Tibial artery (tissue), 4 donors: ENCODE data around the gene NPHP4.

Experiments used
- DNase-seq, 2 donors: peaks; one replicate each; pipeline ENCODE4 v3.0.0-alpha.2; 2019
- H3K27ac ChIP-seq, 2 donors: fragments of 200-600 bp; sonication (generic) in 1 of 2; 1 replicate in 1 of 2; 2 replicates in 1 of 2; pipeline ENCODE4 v1.5.1; 2018 to 2019; ENCODE audit warnings: mild to moderate bottlenecking in 1 of 2
- H3K27me3 ChIP-seq, 2 donors: fragments of 200-600 bp; sonication (generic) in 1 of 2; one replicate each; pipeline versions ENCODE4 v1.5.1 to v1.6.0; 2016 to 2019
- H3K36me3 ChIP-seq, 3 donors: fragments of 200-600 bp; sonication (generic) in 2 of 3; one replicate each; pipeline ENCODE4 v1.5.1; 2016 to 2019; ENCODE audit warnings: mild to moderate bottlenecking in 2 of 3
- H3K4me1 ChIP-seq, 4 donors: fragments of 200-600 bp; sonication (generic) in 2 of 4; 1 replicate in 3 of 4; 2 replicates in 1 of 4; pipeline ENCODE4 v1.5.1; 2016 to 2019
- H3K4me3 ChIP-seq, 2 donors: fragments of 200-600 bp; sonication (generic) in 1 of 2; 1 replicate in 1 of 2; 2 replicates in 1 of 2; pipeline ENCODE4 v1.5.1; 2018 to 2019; ENCODE audit warnings: mild to moderate bottlenecking in 2 of 2
- H3K9me3 ChIP-seq, 3 donors: fragments of 200-600 bp; sonication (generic) in 1 of 3; one replicate each; pipeline ENCODE4 v1.5.1; 2016 to 2019
- CTCF ChIP-seq, 2 experiments: fragments of 200-600 bp in 1 of 2; fragments of 450-650 bp in 1 of 2; IDR thresholded peaks; one replicate each; pipeline ENCODE4 v1.5.1; 2017 to 2019; ENCODE audit warnings: antibody characterized with exemption in 2 of 2, mild to moderate bottlenecking in 1 of 2, moderate library complexity in 1 of 2
- intact Hi-C: fragments of 100-400 bp; cut with DNase I; formaldehyde crosslinking; loops from one replicate; pipeline ENCODE4 v1.15.0; 2023; ENCODE audit warnings: low total_unique reads

Gene NPHP4

GRCh38 chr1:5977494-5978444 is 14.5 kb downstream of the NPHP4 start:
- intact Hi-C loops, result no loop called here
- DNase-seq, result peak in 1 of 2 donors; percentile 50
- H3K9me3 ChIP-seq, result no peaks in the 10 kb centered on the region
- H3K27ac ChIP-seq, result no peak overlapping the region
- peaks cover 0 to 20% (median 10%) of the 10 kb centered on the region in 3 donors for H3K36me3 ChIP-seq
- no peaks in the 10 kb centered on the region for H3K4me1 ChIP-seq
- no peak for TF ChIP-seq CTCF (IDR thresholded peaks at IDR 0.05)
- H3K4me3 ChIP-seq, result no peak overlapping the region
- H3K27me3 ChIP-seq, result no peaks in the 10 kb centered on the region

GRCh38 chr1:5976726-5977493 is 15.3 kb downstream of the NPHP4 start:
- H3K9me3 ChIP-seq, result no peaks in the 10 kb centered on the region
- no peak for DNase-seq
- H3K4me1 ChIP-seq, result no peaks in the 10 kb centered on the region
- H3K27ac ChIP-seq, result no peak overlapping the region
- peaks cover 0 to 20% (median 10%) of the 10 kb centered on the region in 3 donors for H3K36me3 ChIP-seq
- TF ChIP-seq CTCF (IDR thresholded peaks at IDR 0.05), result no peak
- intact Hi-C loops, result no loop called here
- H3K27me3 ChIP-seq, result no peaks in the 10 kb centered on the region
- H3K4me3 ChIP-seq, result no peak overlapping the region

GRCh38 chr1:5976231-5976630 is 16.0 kb downstream of the NPHP4 start:
- peaks cover 0 to 20% (median 10%) of the 10 kb centered on the region in 3 donors for H3K36me3 ChIP-seq
- no peak for DNase-seq
- TF ChIP-seq CTCF (IDR thresholded peaks at IDR 0.05), result no peak
- no peaks in the 10 kb centered on the region for H3K27me3 ChIP-seq
- intact Hi-C loops, result no loop called here
- no peak overlapping the region for H3K27ac ChIP-seq
- no peaks in the 10 kb centered on the region for H3K4me1 ChIP-seq
- H3K9me3 ChIP-seq, result no peaks in the 10 kb centered on the region
- no peak overlapping the region for H3K4me3 ChIP-seq

GRCh38 chr1:5975133-5975880 is 16.9 kb downstream of the NPHP4 start:
- peak; percentile 54 to 57 for TF ChIP-seq CTCF (IDR thresholded peaks at IDR 0.05)
- H3K4me1 ChIP-seq, result no peaks in the 10 kb centered on the region
- DNase-seq, result no peak
- H3K27me3 ChIP-seq, result no peaks in the 10 kb centered on the region
- intact Hi-C loops, result no loop called here
- H3K9me3 ChIP-seq, result no peaks in the 10 kb centered on the region
- H3K4me3 ChIP-seq, result no peak overlapping the region
- H3K36me3 ChIP-seq, result peaks cover 0 to 20% (median 10%) of the 10 kb centered on the region in 3 donors
- H3K27ac ChIP-seq, result no peak overlapping the region

GRCh38 chr1:5974631-5975030 is 17.6 kb downstream of the NPHP4 start:
- Histone ChIP-seq H3K36me3 (peaks cover 0 to 20% (median 10%) of the 10 kb centered on the region in 3 donors), H3K27me3 (no peaks in the 10 kb centered on the region), H3K9me3 (no peaks in the 10 kb centered on the region), H3K4me1 (no peaks in the 10 kb centered on the region), H3K4me3 (no peak overlapping the region), H3K27ac (no peak overlapping the region)
- no peak for DNase-seq
- TF ChIP-seq CTCF (IDR thresholded peaks at IDR 0.05), result no peak
- intact Hi-C loops, result no loop called here
